NCI-H2081 (cell line): Measurements from ENCODE around the gene CDC6.

ENCODE experiments used
- DNase-seq, 2 experiments: peaks; one replicate each; lab custom pipeline; 2025; lab: John Stamatoyannopoulos, UW

Gene CDC6

GRCh38 chr17:40311575-40311974 is 23.9 kb downstream of the CDC6 start:
- DNase-seq, result peak; percentile 79 to 91

GRCh38 chr17:40312131-40312731 is 24.6 kb downstream of the CDC6 start:
- DNase-seq, result no peak

- DNase-seq, result no peak
Observed at GRCh38 chr17:40312893-40313667, 25.4 kb downstream of the CDC6 start.

DNA sequence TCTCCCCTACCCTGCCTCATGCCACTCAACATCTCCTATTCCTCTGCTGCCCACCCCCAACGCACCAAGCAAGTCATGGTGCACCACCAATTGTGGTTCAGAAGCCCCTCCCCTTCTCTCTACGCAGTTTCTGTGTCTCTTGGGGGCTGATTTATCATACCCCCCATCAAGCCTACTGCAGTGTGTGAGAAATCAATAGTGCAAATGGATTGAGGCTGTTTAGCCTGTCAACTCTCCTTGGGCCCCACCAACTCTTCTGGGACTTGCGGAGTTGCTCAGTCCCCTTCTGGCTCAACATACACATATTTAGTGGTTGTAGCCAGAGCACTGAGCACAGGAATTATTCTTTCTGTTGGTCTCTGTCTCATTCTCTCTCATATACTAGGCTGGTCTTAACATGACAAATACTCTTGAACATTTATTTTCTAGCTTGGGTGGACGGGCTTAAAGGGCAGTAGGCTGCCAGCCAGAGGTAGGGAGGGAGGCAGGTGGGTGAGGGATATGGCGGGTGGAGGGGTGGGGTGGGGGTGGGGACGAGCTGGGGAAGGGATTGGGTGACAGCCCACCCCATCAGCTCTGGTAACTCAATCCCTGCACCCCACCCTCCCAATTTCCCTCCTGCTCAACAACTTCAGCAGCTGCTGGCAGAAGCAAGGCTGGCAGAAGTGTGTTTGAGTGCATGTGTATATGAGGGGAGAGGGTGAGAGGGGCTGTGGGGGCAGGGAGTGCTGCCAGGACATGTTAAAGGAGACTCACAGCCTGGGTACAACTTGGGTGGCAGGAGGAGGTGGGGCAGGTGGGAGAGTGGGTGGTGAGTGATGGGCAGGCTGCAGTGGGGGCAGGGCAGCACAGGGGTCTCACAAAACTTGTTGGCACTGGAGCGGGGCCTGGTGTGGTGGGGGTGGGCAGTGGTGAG is 26.2 kb downstream of the CDC6 start:
- DNase-seq, result peak in 1 of 2 experiments; percentile 46

GRCh38 chr17:40314584-40314956 is 26.9 kb downstream of the CDC6 start:
- peak; percentile 70 to 82 for DNase-seq

- DNase-seq, result no peak
Observed at GRCh38 chr17:40315206-40315605, 27.5 kb downstream of the CDC6 start.

DNA sequence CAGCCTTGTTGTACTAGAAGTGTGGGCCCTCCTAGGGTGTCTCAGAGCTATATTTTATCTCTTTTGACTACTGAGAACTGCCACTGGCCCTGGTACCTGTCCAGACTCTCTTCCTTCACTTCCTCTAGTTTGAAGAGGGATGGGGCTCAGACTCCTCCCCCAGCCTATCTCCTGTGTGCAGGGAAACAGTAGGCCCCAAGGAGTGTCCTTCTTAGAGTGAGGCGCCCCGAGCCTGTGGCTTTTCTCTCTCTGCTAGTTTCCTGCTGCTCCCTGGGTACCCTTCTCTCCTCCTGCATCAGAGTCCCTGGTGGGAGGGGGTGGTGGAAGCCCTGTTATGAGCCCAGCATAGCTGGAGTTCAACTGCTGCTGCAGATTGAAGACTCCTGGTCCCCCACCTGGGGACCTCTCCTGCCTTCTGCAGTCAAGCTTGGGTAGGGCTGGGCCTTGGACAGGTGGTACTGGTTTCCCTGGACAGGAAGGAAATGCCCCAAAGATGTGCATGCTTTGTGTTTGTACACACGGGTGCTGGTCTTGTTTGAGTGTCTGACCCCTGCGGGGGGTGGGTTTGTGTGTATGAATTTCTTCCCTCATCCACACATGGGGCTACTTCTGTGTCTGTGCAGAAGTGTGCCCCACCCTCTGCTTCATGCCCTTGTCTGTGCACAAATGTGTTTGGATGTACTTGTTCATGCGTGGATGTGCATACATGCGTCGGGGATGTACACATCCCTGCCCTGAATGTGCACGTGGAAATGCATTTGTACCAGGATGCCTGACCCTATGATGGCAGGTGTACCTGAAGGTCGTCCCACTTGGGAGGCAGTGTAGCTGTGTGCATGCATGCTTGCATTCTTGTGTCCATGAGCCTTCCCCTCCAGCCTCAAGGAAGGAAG is 28.2 kb downstream of the CDC6 start:
- no peak for DNase-seq

GRCh38 chr17:40316571-40317344 is 29.1 kb downstream of the CDC6 start:
- no peak for DNase-seq

- no peak for DNase-seq
Observed at GRCh38 chr17:40317345-40317873, 29.7 kb downstream of the CDC6 start.

- peak; percentile 95 to 96 for DNase-seq
Observed at GRCh38 chr17:40317880-40318829, 30.5 kb downstream of the CDC6 start.

DNA sequence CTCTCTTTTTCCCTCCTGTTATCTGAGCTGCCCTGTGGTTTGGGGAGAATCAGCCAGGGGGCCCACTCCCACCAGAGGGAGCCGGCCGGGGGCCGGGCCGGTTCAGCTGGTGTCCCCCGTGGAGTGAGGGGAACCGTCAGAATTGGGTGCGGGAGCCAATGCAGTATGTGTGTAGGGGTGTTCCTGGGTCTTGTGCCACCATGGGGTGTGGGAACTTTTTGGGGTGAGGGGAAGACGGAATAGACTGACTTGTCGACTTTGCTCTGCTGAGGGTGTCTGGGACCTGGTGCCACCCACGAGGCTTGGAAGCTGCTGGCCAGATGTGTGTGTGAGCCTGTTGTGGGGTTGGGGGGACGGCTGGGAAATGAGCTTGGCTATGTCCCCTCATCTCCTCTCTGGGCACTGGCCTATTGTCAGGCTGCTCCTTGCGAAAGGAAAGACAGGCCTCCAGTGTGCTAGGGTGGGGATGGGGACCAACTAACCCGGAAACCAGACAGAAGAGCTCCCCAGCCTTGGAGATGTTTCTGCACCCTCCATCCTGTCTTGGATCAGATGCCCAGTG is 31.2 kb downstream of the CDC6 start:
- no peak for DNase-seq

DNA sequence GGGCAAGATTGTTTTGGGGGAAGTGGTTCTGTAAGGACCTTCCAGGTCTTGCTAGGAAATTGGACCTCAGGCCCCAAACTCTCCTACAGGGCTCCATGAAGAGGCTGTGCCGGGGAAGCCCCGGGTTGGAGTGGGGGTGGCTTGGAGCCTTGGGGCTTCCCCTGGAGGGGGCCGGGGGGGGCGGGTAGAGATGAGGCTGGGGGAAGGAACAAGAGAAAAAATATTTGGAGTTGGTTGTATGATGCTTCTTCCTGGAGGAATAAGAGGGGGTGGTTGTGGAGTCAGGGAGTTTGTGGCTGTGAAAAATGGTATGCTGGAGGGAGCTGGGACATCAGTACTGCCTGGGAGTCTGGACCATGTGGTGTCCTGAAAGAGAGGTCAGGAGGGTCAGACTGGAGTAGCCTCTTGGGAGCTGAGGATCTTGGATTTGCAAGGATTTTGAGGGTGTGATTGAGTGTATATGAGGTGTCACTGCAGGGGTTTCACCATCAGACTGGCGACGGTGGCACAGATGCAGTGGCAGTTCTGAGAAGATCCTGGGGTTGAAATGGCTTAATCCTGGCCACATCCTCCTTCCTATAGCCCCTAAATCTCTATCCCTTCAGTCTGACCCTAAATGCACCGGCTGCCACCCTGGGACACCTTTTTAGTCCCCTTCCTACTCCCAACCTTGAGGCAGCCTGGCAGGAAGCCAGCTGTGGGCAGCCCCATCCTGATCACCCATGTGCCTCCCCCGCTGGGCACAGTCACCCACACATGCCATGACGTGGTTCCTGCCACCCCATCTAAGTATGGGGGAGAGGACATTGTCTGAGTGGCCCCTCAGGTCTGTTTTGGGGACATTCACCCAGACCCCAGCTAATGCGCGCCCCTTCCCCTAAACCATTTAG is 32.2 kb downstream of the CDC6 start:
- no peak for DNase-seq

DNA sequence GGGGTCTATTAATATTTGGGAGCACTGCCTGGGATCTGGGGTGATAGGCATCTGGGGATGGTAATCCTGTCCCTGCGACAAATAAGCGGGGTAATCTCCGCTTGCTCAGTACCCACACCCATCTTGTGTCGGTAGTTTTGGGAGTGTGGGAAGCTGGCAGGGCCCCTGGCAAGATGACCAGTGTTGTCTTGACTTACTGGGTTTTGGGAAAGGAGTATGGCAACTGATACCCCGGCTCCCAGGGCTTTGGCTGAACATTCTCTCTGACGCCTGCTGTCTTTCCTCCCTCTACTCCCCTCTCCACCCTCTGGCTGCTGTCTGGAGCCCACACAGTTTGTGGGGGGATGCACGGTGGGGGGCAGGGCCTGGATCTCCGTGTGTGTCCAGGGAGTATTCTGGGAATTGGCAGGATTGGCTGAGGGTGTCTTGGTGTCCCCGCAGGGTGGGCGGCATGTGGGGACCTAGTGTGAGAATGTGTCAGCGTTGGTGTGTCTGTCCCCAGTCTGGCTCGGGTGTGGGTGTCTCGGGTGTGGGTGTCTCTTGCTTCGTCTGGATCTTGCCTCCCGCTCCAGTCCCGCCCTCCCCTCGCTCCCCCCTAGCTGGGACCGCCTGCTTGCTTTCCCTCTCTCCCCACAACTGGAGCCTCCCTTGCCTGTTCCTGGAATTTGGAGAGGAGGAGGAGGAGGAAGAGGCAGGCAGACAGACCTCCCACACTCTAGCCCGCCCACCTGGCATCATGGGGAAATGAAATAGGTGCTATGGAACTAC is 33.3 kb downstream of the CDC6 start:
- no peak for DNase-seq

GRCh38 chr17:40321524-40321929 is 33.8 kb downstream of the CDC6 start:
- DNase-seq, result peak; percentile 60 to 81

- DNase-seq, result peak; percentile 78 to 86
Observed at GRCh38 chr17:40321961-40322357, 34.3 kb downstream of the CDC6 start.

- DNase-seq, result peak; percentile 59 to 74
Observed at GRCh38 chr17:40322358-40323315, 35.0 kb downstream of the CDC6 start.
